Sigmoid colon (tissue), 7 donors: ENCODE results near the gene GABBR2. TPM values are rescaled to one million over a fixed set of nuclear protein-coding genes. Genes with fewer than 3 reads are reported as not detected.
"Not testable (repeated sequence)": the region's sequence is repeated elsewhere in the genome, so short reads cannot be mapped to it uniquely, and the experiment has no call there.

Experiments
- DNase-seq: peaks from one replicate; pipeline ENCODE4 v3.0.0-alpha.2; 2019
- H3K27ac ChIP-seq, 4 donors: fragments of 200-600 bp; sonication (generic); one replicate each; pipeline ENCODE4 v1.5.1; 2016 to 2019; ENCODE audit warnings: mild to moderate bottlenecking in 1 of 4
- H3K27me3 ChIP-seq, 3 donors: fragments of 200-600 bp; sonication (generic); one replicate each; pipeline ENCODE4 v1.5.1; 2019; ENCODE audit warnings: mild to moderate bottlenecking in 1 of 3
- H3K36me3 ChIP-seq, 4 donors: fragments of 200-600 bp; sonication (generic); one replicate each; pipeline ENCODE4 v1.5.1; 2016 to 2019
- H3K4me1 ChIP-seq, 4 donors: fragments of 200-600 bp; sonication (generic); one replicate each; pipeline ENCODE4 v1.5.1; 2017 to 2019
- H3K4me3 ChIP-seq, 4 donors: fragments of 200-600 bp; sonication (generic); one replicate each; pipeline ENCODE4 v1.5.1; 2017 to 2019; ENCODE audit warnings: mild to moderate bottlenecking in 2 of 4, moderate library complexity in 1 of 4
- H3K9me3 ChIP-seq, 4 donors: fragments of 200-600 bp in 3 of 4; sonication (generic) in 3 of 4; one replicate each; pipeline versions ENCODE4 v1.5.1 to v1.6.1; 2013 to 2019
- CTCF ChIP-seq, 4 experiments: fragments of 450-650 bp in 3 of 4; fragments of 200-600 bp in 1 of 4; IDR thresholded peaks; one replicate each; pipeline ENCODE4 v1.5.1; 2016 to 2019; ENCODE audit warnings: antibody characterized with exemption in 4 of 4, mild to moderate bottlenecking in 3 of 4, moderate library complexity in 2 of 4
- EP300 ChIP-seq, 4 donors: sonication (generic); formaldehyde crosslinking; IDR thresholded peaks; one replicate each; pipeline ENCODE4 v1.6.1; 2017; ENCODE audit warnings: antibody characterized with exemption in 4 of 4
- POLR2A ChIP-seq, 2 donors: fragments of 450-650 bp; IDR thresholded peaks; one replicate each; pipeline ENCODE4 v1.6.1; 2016; ENCODE audit warnings: antibody characterized with exemption in 2 of 2, mild to moderate bottlenecking in 2 of 2, moderate library complexity in 2 of 2
- POLR2AphosphoS5 ChIP-seq, 4 donors: sonication (generic); formaldehyde crosslinking; IDR thresholded peaks; one replicate each; pipeline ENCODE4 v1.6.1; 2017; ENCODE audit warnings: antibody characterized with exemption in 4 of 4
- WGBS, 2 donors: extraction: QIAGEN DNeasy Blood & Tissue Kit; methylation state at CpG; one replicate each; pipeline ENCODE4 v1.1.7; 2013; 5-methylcytosine and 5-hydroxymethylcytosine counted together
- intact Hi-C: fragments of 100-400 bp; cut with DNase I; formaldehyde crosslinking; loops from one replicate; pipeline ENCODE4 v1.15.1; 2023
- polyA plus RNA-seq, 3 donors: library from polyadenylated mRNA; stranded (reverse); fragments of 200-250 nt; gene quantifications; one replicate each; pipeline ENCODE4 v1.2.3, GENCODE V29; 2013
- total RNA-seq, 4 donors: library from RNA; depleted of rRNA; stranded (reverse); fragments of >200 nt; gene quantifications; one replicate each; pipeline ENCODE4 v1.1.0, GENCODE V29; 2016
- donor health status: healthy with polysubstance abuse.
- donor health status: Bipolar disorder and iron deficiency.
- donor health status: healthy.

GABBR2 gene
- total and polyA plus RNA-seq, 7 donors, result under 0.01 to 0.04 (median under 0.01) TPM; not detected in 4

DNA sequence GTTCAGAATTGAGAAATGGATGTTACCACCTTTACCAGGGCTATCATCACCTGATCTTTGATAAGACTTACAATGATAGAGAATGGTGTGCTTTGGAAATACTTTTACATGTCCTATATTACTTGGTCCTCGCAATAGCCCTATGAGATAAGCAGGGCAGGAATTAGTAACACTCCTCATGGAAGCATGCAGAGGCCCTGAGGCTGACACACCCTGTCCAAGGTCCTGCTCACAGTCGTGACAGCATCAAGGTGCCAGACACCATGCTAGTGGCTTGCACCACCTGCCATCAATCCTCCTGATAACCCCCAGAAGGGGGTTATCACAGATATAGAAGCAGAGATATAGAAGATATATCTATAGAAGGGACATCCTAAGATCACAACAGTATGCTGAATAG, 236.5 kb downstream of the GABBR2 start:
- Histone ChIP-seq H3K27ac (no peak overlapping the region), H3K4me3 (no peak overlapping the region), H3K4me1 (no peaks in the 10 kb centered on the region), H3K36me3 (no peaks in the 10 kb centered on the region), H3K27me3 (no peaks in the 10 kb centered on the region), H3K9me3 (no peaks in the 10 kb centered on the region)
- WGBS, 2 donors, result 14 to 51% methylated on average over 2 of the region's 2 CpGs
- intact Hi-C loops, result no loop called here
- DNase-seq, result no peak
- no peak for TF ChIP-seq POLR2A (IDR thresholded peaks at IDR 0.05)
- no peak for TF ChIP-seq CTCF (IDR thresholded peaks at IDR 0.05)
- no peak for TF ChIP-seq POLR2AphosphoS5 (IDR thresholded peaks at IDR 0.05)
- no peak for TF ChIP-seq EP300 (IDR thresholded peaks at IDR 0.05)

GRCh38 chr9:98471185-98471584, 237.6 kb downstream of the GABBR2 start:
- WGBS, 2 donors, result 63 to 67% methylated on average over 3 of the region's 3 CpGs

GRCh38 chr9:98468567-98469239, 240.0 kb downstream of the GABBR2 start:
- no peaks in the 10 kb centered on the region for H3K36me3 ChIP-seq
- no peaks in the 10 kb centered on the region for H3K27me3 ChIP-seq
- intact Hi-C loops, result no loop called here
- no peak overlapping the region for H3K27ac ChIP-seq
- DNase-seq, result no peak
- no peaks in the 10 kb centered on the region for H3K9me3 ChIP-seq
- 89 to 91% methylated on average over 5 of the region's 5 CpGs for whole genome bisulfite sequencing, 2 donors
- TF ChIP-seq EP300 (IDR thresholded peaks at IDR 0.05) (no peak), CTCF (IDR thresholded peaks at IDR 0.05) (no peak), POLR2AphosphoS5 (IDR thresholded peaks at IDR 0.05) (no peak), POLR2A (IDR thresholded peaks at IDR 0.05) (no peak)
- no peak overlapping the region for H3K4me3 ChIP-seq
- no peaks in the 10 kb centered on the region for H3K4me1 ChIP-seq

More at GRCh38 chr9:98471185-98471584, 237.6 kb downstream of the GABBR2 start:
- Histone ChIP-seq H3K27ac (no peak overlapping the region), H3K9me3 (no peaks in the 10 kb centered on the region), H3K4me3 (no peak overlapping the region), H3K36me3 (no peaks in the 10 kb centered on the region), H3K4me1 (no peaks in the 10 kb centered on the region), H3K27me3 (no peaks in the 10 kb centered on the region)
- DNase-seq, result no peak
- TF ChIP-seq POLR2AphosphoS5 (IDR thresholded peaks at IDR 0.05) (no peak), EP300 (IDR thresholded peaks at IDR 0.05) (no peak), CTCF (IDR thresholded peaks at IDR 0.05) (no peak), POLR2A (IDR thresholded peaks at IDR 0.05) (no peak)
- intact Hi-C loops, result no loop called here

- Histone ChIP-seq H3K9me3 (peaks cover 0 to 5% (median 2%) of the 10 kb centered on the region in 4 donors), H3K27ac (no peak overlapping the region), H3K4me3 (no peak overlapping the region), H3K36me3 (no peaks in the 10 kb centered on the region), H3K27me3 (no peaks in the 10 kb centered on the region), H3K4me1 (no peaks in the 10 kb centered on the region)
- TF ChIP-seq POLR2AphosphoS5 (IDR thresholded peaks at IDR 0.05) (no peak), CTCF (IDR thresholded peaks at IDR 0.05) (no peak), POLR2A (IDR thresholded peaks at IDR 0.05) (no peak), EP300 (IDR thresholded peaks at IDR 0.05) (no peak)
- DNase-seq, result no peak
- intact Hi-C loops, result no loop called here
- WGBS, 2 donors, result 65 to 67% methylated on average over 5 of the region's 5 CpGs
These were observed 242.9 kb downstream of the GABBR2 start for GRCh38 chr9:98465799-98466198.

DNA sequence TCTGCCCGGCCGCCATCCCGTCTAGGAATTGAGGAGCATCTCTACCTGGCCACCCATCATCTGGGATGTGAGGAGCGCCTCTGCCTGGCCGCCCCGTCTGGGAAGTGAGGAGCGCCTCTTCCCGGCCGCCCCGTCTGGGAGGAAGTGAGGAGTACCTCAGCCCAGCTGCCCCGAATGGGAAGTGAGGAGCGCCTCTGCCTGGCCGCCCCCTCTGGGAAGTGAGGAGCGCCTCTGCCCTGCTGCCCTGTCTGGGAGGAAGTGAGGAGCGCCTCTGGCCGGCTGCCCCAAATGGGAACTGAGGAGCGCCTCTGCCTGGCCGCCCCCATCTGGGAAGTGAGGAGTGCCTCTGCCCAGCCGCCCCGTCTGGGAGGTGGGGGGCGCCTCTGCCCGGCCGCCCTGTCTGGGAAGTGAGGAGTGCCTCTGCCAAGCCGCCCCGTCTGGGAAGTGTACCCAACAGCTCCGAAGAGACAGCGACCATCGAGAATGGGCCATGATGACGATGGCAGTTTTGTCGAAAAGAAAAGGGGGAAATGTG, 244.5 kb downstream of the GABBR2 start:
- H3K36me3 ChIP-seq, H3K27me3 ChIP-seq, DNase-seq, H3K4me3 ChIP-seq, intact Hi-C loops, H3K4me1 ChIP-seq, H3K27ac ChIP-seq: not testable (repeated sequence)
- 97 to 98% methylated on average over 30 of the region's 30 CpGs for WGBS, 2 donors
- peaks cover 0 to 15% (median 3%) of the 10 kb centered on the region in 4 donors for H3K9me3 ChIP-seq
